ENCODE results near the gene COMMD1.

GRCh38 chr2:62065243-62065642, 159.8 kb downstream of the COMMD1 start:
- no peak for TF ChIP-seq CTCF (IDR thresholded peaks at IDR 0.05; ENCODE audit: low read depth, low read length, poor library complexity, severe bottlenecking)
- TF ChIP-seq EZH2phosphoT487 (IDR thresholded peaks at IDR 0.05; ENCODE audit: borderline replicate concordance, low read length), result no peak

Data from DOHH2 (cell line).